K562 (cell line): ENCODE data around the gene GATAD1. TPM values are rescaled to one million over a fixed set of nuclear protein-coding genes. Genes with fewer than 3 reads are reported as not detected.

Source experiments
- CREB1 ChIP-seq, 2 experiments: sonication (generic) in 1 of 2; formaldehyde crosslinking in 1 of 2; IDR thresholded peaks; 2 replicates each; pipeline versions ENCODE4 v1.6.1 to v1.8.0; 2012 to 2022; ENCODE audit warnings: inconsistent platforms in 1 of 2, mild to moderate bottlenecking in 1 of 2, missing genetic modification reagents in 1 of 2, moderate library complexity in 1 of 2
- CREM ChIP-seq: IDR thresholded peaks from 2 replicates; pipeline ENCODE4 v1.6.1; 2014; ENCODE audit warnings: antibody characterized with exemption, low read depth
- ETV5 ChIP-seq: sonication (generic); formaldehyde crosslinking; IDR thresholded peaks from 2 replicates; pipeline ENCODE4 v1.4.0; 2020; ENCODE audit warnings: low read depth, mild to moderate bottlenecking, missing genetic modification reagents
- POLR2B ChIP-seq: fragments of 450-650 bp; IDR thresholded peaks from 2 replicates; pipeline ENCODE4 v1.6.1; 2018; ENCODE audit warnings: low read depth; ENCODE audit not compliant: partially characterized antibody
- SMAD4 ChIP-seq: fragments of 250-450 bp; sonication (Bioruptor Pico); conservative IDR thresholded peaks from 2 replicates; pipeline ENCODE4 v1.8.0; 2021; ENCODE audit warnings: inconsistent platforms, mild to moderate bottlenecking, moderate library complexity
- TAF1 ChIP-seq: IDR thresholded peaks from 2 replicates; pipeline ENCODE4 v1.6.1; 2011; ENCODE audit warnings: mild to moderate bottlenecking, low read length, moderate library complexity; ENCODE audit not compliant: insufficient read depth, control insufficient read depth, severe bottlenecking; ENCODE audit errors: extremely low read depth
- TRIM24 ChIP-seq, 2 experiments: fragments of 450-650 bp; IDR thresholded peaks; 2 replicates each; pipeline ENCODE4 v1.6.1; 2016
- ZNF212 ChIP-seq: fragments of 450-650 bp; formaldehyde crosslinking; IDR thresholded peaks from 2 replicates; pipeline ENCODE4 v1.4.0; 2020; ENCODE audit warnings: mild to moderate bottlenecking
- ZNF561 ChIP-seq: fragments of 450-650 bp; formaldehyde crosslinking; conservative IDR thresholded peaks from 2 replicates; pipeline ENCODE4 v1.4.0; 2020; ENCODE audit warnings: mild to moderate bottlenecking, moderate library complexity
- polyA plus RNA-seq, 8 experiments: library from polyadenylated mRNA; depleted of rRNA in 4 of 8; stranded (reverse) in 5 of 8; unstranded in 3 of 8; fragments of >200 nt; fragmentation: Nextera tagmentation in 2 of 8; fragmentation: Illumina TruSeq in 1 of 8; extraction: Ambion mirVana in 2 of 8; extraction: Trizol in 1 of 8; gene quantifications; 2 replicates each; pipeline versions ENCODE4 v1.2.1 to v1.2.3, GENCODE V29; 2011 to 2014; ENCODE audit warnings: inconsistent platforms in 1 of 8, missing spikeins in 1 of 8
- total RNA-seq, 7 experiments: library from RNA; depleted of rRNA in 6 of 7; stranded (reverse); fragments of >200 nt in 6 of 7; fragmentation: Illumina TruSeq in 2 of 7; extraction: Trizol in 2 of 7; gene quantifications; 2 replicates each; pipeline versions ENCODE4 v1.2.1 to v1.2.3, GENCODE V29; 2011 to 2021; ENCODE audit warnings: low replicate concordance in 1 of 7
- TF ChIP-seq, protein P1 (sequence below): IDR thresholded peaks from 2 replicates; pipeline ENCODE4 v1.6.1; 2016; ENCODE audit warnings: missing genetic modification characterization, missing compliant biosample characterization
- TF ChIP-seq, protein P2 (sequence below), 2 experiments: fragments of 450-650 bp in 1 of 2; sonication (generic) in 1 of 2; formaldehyde crosslinking in 1 of 2; IDR thresholded peaks in 1 of 2; conservative IDR thresholded peaks in 1 of 2; 2 replicates each; pipeline versions ENCODE4 v1.6.1 to v1.8.1; 2016 to 2023; ENCODE audit warnings: mild to moderate bottlenecking in 2 of 2, moderate library complexity in 2 of 2, inconsistent platforms in 1 of 2, missing genetic modification reagents in 1 of 2
- TF ChIP-seq, protein P3 (sequence below), 2 experiments: fragments of 250-450 bp in 1 of 2; fragments of 450-650 bp in 1 of 2; sonication (Bioruptor Pico) in 1 of 2; IDR thresholded peaks; 2 replicates each; pipeline versions ENCODE4 v1.6.1 to v1.8.0; 2016 to 2021; ENCODE audit warnings: mild to moderate bottlenecking in 2 of 2, moderate library complexity in 2 of 2, missing compliant biosample characterization in 1 of 2, missing genetic modification characterization in 1 of 2
- TF ChIP-seq, protein P4 (sequence below): sonication (generic); formaldehyde crosslinking; IDR thresholded peaks from 2 replicates; pipeline ENCODE4 v1.8.0; 2023; ENCODE audit warnings: mild to moderate bottlenecking, missing genetic modification reagents

GATAD1 gene
- total and polyA plus RNA-seq, 9 of the 15 experiments (the other 6 are each of a cell fraction or from before 2014, with no cell fraction given): 9.3 to 67.7 (median 34.3) TPM

DNA sequence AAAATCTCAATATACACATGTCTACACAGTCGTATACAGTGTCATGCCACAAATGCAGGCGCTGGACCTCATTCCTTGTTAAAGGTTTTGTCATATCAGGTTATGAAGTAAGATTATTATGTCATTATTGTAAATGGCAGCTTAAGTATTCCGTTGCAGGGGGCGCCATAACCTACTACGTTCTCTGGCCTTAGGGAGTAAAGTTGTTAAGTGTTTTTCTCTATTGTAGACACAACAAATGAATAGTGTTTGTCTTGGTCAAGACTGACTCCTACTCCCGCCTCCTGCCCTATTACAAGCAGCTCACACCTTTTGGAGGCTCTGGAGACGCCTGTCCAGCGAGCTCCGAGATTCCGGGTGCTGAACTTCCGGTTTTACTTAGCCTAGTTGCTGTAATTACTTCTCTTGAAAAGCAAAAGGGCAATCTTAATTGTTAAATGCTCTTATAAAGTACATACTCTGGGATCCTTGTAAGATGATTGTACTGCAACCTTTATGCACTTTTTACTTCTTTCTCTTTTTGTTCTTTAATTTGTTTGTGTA is 994 bp downstream of the GATAD1 start (continued):
- TF ChIP-seq, protein P1, sequence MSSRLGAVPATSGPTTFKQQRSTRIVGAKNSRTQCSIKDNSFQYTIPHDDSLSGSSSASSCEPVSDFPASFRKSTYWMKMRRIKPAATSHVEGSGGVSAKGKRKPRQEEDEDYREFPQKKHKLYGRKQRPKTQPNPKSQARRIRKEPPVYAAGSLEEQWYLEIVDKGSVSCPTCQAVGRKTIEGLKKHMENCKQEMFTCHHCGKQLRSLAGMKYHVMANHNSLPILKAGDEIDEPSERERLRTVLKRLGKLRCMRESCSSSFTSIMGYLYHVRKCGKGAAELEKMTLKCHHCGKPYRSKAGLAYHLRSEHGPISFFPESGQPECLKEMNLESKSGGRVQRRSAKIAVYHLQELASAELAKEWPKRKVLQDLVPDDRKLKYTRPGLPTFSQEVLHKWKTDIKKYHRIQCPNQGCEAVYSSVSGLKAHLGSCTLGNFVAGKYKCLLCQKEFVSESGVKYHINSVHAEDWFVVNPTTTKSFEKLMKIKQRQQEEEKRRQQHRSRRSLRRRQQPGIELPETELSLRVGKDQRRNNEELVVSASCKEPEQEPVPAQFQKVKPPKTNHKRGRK (tag): no peak
- TF ChIP-seq TRIM24 (IDR thresholded peaks at IDR 0.05): no peak
- TF ChIP-seq CREB1 (IDR thresholded peaks at IDR 0.05): peak; percentile 82
- peak; percentile 72 for TF ChIP-seq CREB1 (CRISPR knock-in tag; IDR thresholded peaks at IDR 0.05)
- TF ChIP-seq CREM: peak; percentile 79
- TF ChIP-seq, protein P2, sequence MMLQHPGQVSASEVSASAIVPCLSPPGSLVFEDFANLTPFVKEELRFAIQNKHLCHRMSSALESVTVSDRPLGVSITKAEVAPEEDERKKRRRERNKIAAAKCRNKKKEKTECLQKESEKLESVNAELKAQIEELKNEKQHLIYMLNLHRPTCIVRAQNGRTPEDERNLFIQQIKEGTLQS (IDR thresholded peaks at IDR 0.05): peak; percentile 53; the same call in 1 of the 2 replicates
- TF ChIP-seq, protein P2 (CRISPR knock-in tag; conservative IDR thresholded peaks at IDR 0.05): no peak
- TF ChIP-seq, protein P3, sequence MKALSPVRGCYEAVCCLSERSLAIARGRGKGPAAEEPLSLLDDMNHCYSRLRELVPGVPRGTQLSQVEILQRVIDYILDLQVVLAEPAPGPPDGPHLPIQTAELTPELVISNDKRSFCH (CRISPR knock-in tag; IDR thresholded peaks at IDR 0.05): no peak
- TF ChIP-seq, protein P3 (tag; IDR thresholded peaks at IDR 0.05): no peak
- TF ChIP-seq, protein P4, sequence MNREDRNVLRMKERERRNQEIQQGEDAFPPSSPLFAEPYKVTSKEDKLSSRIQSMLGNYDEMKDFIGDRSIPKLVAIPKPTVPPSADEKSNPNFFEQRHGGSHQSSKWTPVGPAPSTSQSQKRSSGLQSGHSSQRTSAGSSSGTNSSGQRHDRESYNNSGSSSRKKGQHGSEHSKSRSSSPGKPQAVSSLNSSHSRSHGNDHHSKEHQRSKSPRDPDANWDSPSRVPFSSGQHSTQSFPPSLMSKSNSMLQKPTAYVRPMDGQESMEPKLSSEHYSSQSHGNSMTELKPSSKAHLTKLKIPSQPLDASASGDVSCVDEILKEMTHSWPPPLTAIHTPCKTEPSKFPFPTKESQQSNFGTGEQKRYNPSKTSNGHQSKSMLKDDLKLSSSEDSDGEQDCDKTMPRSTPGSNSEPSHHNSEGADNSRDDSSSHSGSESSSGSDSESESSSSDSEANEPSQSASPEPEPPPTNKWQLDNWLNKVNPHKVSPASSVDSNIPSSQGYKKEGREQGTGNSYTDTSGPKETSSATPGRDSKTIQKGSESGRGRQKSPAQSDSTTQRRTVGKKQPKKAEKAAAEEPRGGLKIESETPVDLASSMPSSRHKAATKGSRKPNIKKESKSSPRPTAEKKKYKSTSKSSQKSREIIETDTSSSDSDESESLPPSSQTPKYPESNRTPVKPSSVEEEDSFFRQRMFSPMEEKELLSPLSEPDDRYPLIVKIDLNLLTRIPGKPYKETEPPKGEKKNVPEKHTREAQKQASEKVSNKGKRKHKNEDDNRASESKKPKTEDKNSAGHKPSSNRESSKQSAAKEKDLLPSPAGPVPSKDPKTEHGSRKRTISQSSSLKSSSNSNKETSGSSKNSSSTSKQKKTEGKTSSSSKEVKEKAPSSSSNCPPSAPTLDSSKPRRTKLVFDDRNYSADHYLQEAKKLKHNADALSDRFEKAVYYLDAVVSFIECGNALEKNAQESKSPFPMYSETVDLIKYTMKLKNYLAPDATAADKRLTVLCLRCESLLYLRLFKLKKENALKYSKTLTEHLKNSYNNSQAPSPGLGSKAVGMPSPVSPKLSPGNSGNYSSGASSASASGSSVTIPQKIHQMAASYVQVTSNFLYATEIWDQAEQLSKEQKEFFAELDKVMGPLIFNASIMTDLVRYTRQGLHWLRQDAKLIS (CRISPR knock-in tag): no peak
- 0 out of 2 replicates have a peak, but pooled peaks have one; percentile 33 for TF ChIP-seq ETV5
- peak; percentile 94 for TF ChIP-seq SMAD4 (CRISPR knock-in tag)
- TF ChIP-seq ZNF212 (CRISPR knock-in tag): 0 out of 2 replicates have a peak, but pooled peaks have one; percentile 18
- TF ChIP-seq POLR2B: peak; percentile 48
- TF ChIP-seq TAF1: peak; percentile 30
- TF ChIP-seq ZNF561 (CRISPR knock-in tag): no peak
- TF ChIP-seq, all 486 proteins: peak for 80
